Sigmoid colon (tissue), 4 donors: Measurements from ENCODE around the gene ACOT7.

Source experiments
- CTCF ChIP-seq, 4 experiments: fragments of 450-650 bp in 3 of 4; fragments of 200-600 bp in 1 of 4; IDR thresholded peaks; one replicate each; pipeline ENCODE4 v1.5.1; 2016 to 2019; ENCODE audit warnings: antibody characterized with exemption in 4 of 4, mild to moderate bottlenecking in 3 of 4, moderate library complexity in 2 of 4
- EP300 ChIP-seq, 4 donors: sonication (generic); formaldehyde crosslinking; IDR thresholded peaks; one replicate each; pipeline ENCODE4 v1.6.1; 2017; ENCODE audit warnings: antibody characterized with exemption in 4 of 4
- POLR2A ChIP-seq, 2 donors: fragments of 450-650 bp; IDR thresholded peaks; one replicate each; pipeline ENCODE4 v1.6.1; 2016; ENCODE audit warnings: antibody characterized with exemption in 2 of 2, mild to moderate bottlenecking in 2 of 2, moderate library complexity in 2 of 2

GRCh38 chr1:6263716-6264115, 129.9 kb downstream of the ACOT7 start:
- TF ChIP-seq CTCF (IDR thresholded peaks at IDR 0.05) (no peak), EP300 (IDR thresholded peaks at IDR 0.05) (no peak), POLR2A (IDR thresholded peaks at IDR 0.05) (no peak)
